GM23338 (cell line): ENCODE measurements around the gene SPRR2E. TPM values are rescaled to one million over a fixed set of nuclear protein-coding genes. Genes with fewer than 3 reads are reported as not detected.
"Not testable (repeated sequence)": the region's sequence is repeated elsewhere in the genome, so short reads cannot be mapped to it uniquely, and the experiment has no call there.

ENCODE experiments used
- ATAC-seq: fragments of 200-7000 bp; cut with Tn5 transposase; 3 replicates; pipeline ENCODE4 v1.9.1; 2020
- DNase-seq: peaks from one replicate; pipeline ENCODE4 v3.0.0-alpha.2; 2015; ENCODE audit warnings: low spot score
- H2AFZ ChIP-seq: fragments of 200-600 bp; sonication (generic); 2 replicates; pipeline ENCODE4 v1.8.0; 2016; ENCODE audit warnings: antibody characterized with exemption, mild to moderate bottlenecking, moderate library complexity
- H3F3A ChIP-seq: fragments of 200-600 bp; sonication (generic); replicated peaks from 2 replicates; pipeline ENCODE4 v1.8.0; 2017; ENCODE audit warnings: antibody characterized with exemption, mixed run types, low read depth
- H3K27ac ChIP-seq: fragments of 200-600 bp; sonication (generic); 2 replicates; pipeline ENCODE4 v1.6.1; 2016; ENCODE audit warnings: low read depth
- H3K27me3 ChIP-seq: fragments of 200-600 bp; sonication (generic); 2 replicates; pipeline ENCODE4 v1.8.0; 2016; ENCODE audit warnings: mild to moderate bottlenecking, mixed run types, moderate library complexity; ENCODE audit not compliant: insufficient read depth
- H3K36me3 ChIP-seq: fragments of 200-600 bp; sonication (generic); 2 replicates; pipeline ENCODE4 v1.8.0; 2016; ENCODE audit warnings: mild to moderate bottlenecking; ENCODE audit not compliant: insufficient read depth
- H3K4me1 ChIP-seq: fragments of 200-600 bp; sonication (generic); 2 replicates; pipeline ENCODE4 v1.8.0; 2016; ENCODE audit warnings: mild to moderate bottlenecking, moderate library complexity; ENCODE audit not compliant: insufficient read depth
- H3K4me2 ChIP-seq: fragments of 200-600 bp; sonication (generic); 2 replicates; pipeline ENCODE4 v1.7.1; 2017; ENCODE audit warnings: mixed run types
- H3K4me3 ChIP-seq: fragments of 200-600 bp; sonication (generic); 2 replicates; pipeline ENCODE4 v1.6.1; 2016; ENCODE audit warnings: mixed run types
- H3K79me2 ChIP-seq: fragments of 200-600 bp; sonication (generic); replicated peaks from 2 replicates; pipeline ENCODE4 v1.8.0; 2017; ENCODE audit warnings: mild to moderate bottlenecking; ENCODE audit not compliant: insufficient read depth
- H3K9me2 ChIP-seq: fragments of 200-600 bp; sonication (generic); 2 replicates; pipeline ENCODE4 v1.8.0; 2017; ENCODE audit not compliant: insufficient read depth
- H4K20me1 ChIP-seq: fragments of 200-600 bp; sonication (generic); replicated peaks from 2 replicates; pipeline ENCODE4 v1.8.0; 2017; ENCODE audit warnings: mild to moderate bottlenecking; ENCODE audit not compliant: insufficient read depth
- H3K27ac Mint-ChIP-seq: 2 replicates; pipeline ENCODE4 v1.8.0; 2020; ENCODE audit warnings: inconsistent platforms, mild to moderate bottlenecking, moderate library complexity, mixed read lengths
- H3K27me3 Mint-ChIP-seq: 3 replicates; pipeline ENCODE4 v1.8.0; 2022; ENCODE audit warnings: low read depth, mild to moderate bottlenecking, moderate library complexity, mixed read lengths, inconsistent platforms; ENCODE audit not compliant: insufficient read depth, poor library complexity
- H3K36me3 Mint-ChIP-seq: 3 replicates; pipeline ENCODE4 v1.8.0; 2021; ENCODE audit warnings: low read depth, mild to moderate bottlenecking, inconsistent platforms, moderate library complexity, mixed read lengths
- H3K4me1 Mint-ChIP-seq: 3 replicates; pipeline ENCODE4 v1.8.0; 2020; ENCODE audit warnings: mild to moderate bottlenecking, inconsistent platforms, mixed read lengths
- H3K4me3 Mint-ChIP-seq: 3 replicates; pipeline ENCODE4 v1.8.0; 2021; ENCODE audit warnings: moderate library complexity, mild to moderate bottlenecking, inconsistent platforms, mixed read lengths
- H3K9me3 Mint-ChIP-seq: 3 replicates; pipeline ENCODE4 v1.8.0; 2020; ENCODE audit warnings: moderate library complexity, mild to moderate bottlenecking, inconsistent platforms, mixed read lengths
- CREB1 ChIP-seq: fragments of 250-450 bp; sonication (Bioruptor Pico); IDR thresholded peaks from 2 replicates; pipeline ENCODE4 v1.5.0; 2020; ENCODE audit warnings: low read depth, mild to moderate bottlenecking, moderate library complexity
- ETS1 ChIP-seq: IDR thresholded peaks from 2 replicates; pipeline ENCODE4 v1.6.1; 2016; ENCODE audit warnings: antibody characterized with exemption
- EZH2 ChIP-seq: fragments of 200-600 bp; sonication (generic); IDR thresholded peaks from one replicate; pipeline ENCODE4 v1.8.0; 2017; ENCODE audit warnings: antibody characterized with exemption, mild to moderate bottlenecking, low read depth; ENCODE audit not compliant: unreplicated experiment
- EZH2phosphoT487 ChIP-seq: fragments of 200-600 bp; sonication (generic); IDR thresholded peaks from one replicate; pipeline ENCODE4 v1.8.1; 2018; ENCODE audit warnings: antibody characterized with exemption; ENCODE audit not compliant: unreplicated experiment
- JUNB ChIP-seq: IDR thresholded peaks from one replicate; pipeline ENCODE4 v1.6.1; 2016; ENCODE audit warnings: antibody characterized with exemption; ENCODE audit not compliant: unreplicated experiment
- NANOG ChIP-seq: IDR thresholded peaks from 2 replicates; pipeline ENCODE4 v1.6.1; 2016; ENCODE audit warnings: antibody characterized with exemption, borderline replicate concordance
- POLR2AphosphoS5 ChIP-seq: IDR thresholded peaks from 2 replicates; pipeline ENCODE4 v1.6.1; 2016; ENCODE audit warnings: antibody characterized with exemption, low read depth
- REST ChIP-seq: IDR thresholded peaks from one replicate; pipeline ENCODE4 v1.6.1; 2018; ENCODE audit warnings: antibody characterized with exemption; ENCODE audit not compliant: unreplicated experiment
- ZNF114 ChIP-seq: fragments of 250-450 bp; sonication (Bioruptor Pico); IDR thresholded peaks from 2 replicates; pipeline ENCODE4 v1.5.0; 2020; ENCODE audit warnings: mild to moderate bottlenecking, moderate library complexity
- ZNF331 ChIP-seq: fragments of 250-450 bp; sonication (Bioruptor Pico); IDR thresholded peaks from 2 replicates; pipeline ENCODE4 v1.5.0; 2020; ENCODE audit warnings: low read depth, mild to moderate bottlenecking, moderate library complexity
- polyA plus RNA-seq: library from polyadenylated mRNA; unstranded; fragments of >200 nt; fragmentation: Nextera tagmentation; extraction: Ambion mirVana; gene quantifications from 2 replicates; pipeline ENCODE4 v1.2.1, GENCODE V29; 2016
- total RNA-seq: library from RNA; depleted of rRNA; stranded (reverse); fragments of >200 nt; shearing (Covaris generic); gene quantifications from 2 replicates; pipeline ENCODE4 v1.2.3, GENCODE V29; 2014
- TF ChIP-seq, protein P1 (sequence below): fragments of 250-450 bp; sonication (Bioruptor Pico); IDR thresholded peaks from 2 replicates; pipeline ENCODE4 v1.5.0; 2020; ENCODE audit warnings: mild to moderate bottlenecking, moderate library complexity

Gene SPRR2E
- total and polyA plus RNA-seq, 2 experiments from 2014 or later: not detected

- H2AFZ ChIP-seq: not testable (repeated sequence)
Observed at GRCh38 chr1:153112454-153112853, 18.1 kb upstream of the SPRR2E start.

GRCh38 chr1:153100245-153100644 is 5.9 kb upstream of the SPRR2E start:
- no peak for ATAC-seq
- H2AFZ ChIP-seq: no peak overlapping the region
- H3K27me3 Mint-ChIP-seq: peaks cover 4% of the 10 kb centered on the region
- TF ChIP-seq REST (no peak), EZH2phosphoT487 (no peak), CREB1 (CRISPR knock-in tag) (no peak), ZNF331 (CRISPR knock-in tag) (no peak), EZH2 (no peak), NANOG (no peak), ETS1 (no peak), JUNB (no peak), ZNF114 (no peak), POLR2AphosphoS5 (no peak)
- TF ChIP-seq, protein P1, sequence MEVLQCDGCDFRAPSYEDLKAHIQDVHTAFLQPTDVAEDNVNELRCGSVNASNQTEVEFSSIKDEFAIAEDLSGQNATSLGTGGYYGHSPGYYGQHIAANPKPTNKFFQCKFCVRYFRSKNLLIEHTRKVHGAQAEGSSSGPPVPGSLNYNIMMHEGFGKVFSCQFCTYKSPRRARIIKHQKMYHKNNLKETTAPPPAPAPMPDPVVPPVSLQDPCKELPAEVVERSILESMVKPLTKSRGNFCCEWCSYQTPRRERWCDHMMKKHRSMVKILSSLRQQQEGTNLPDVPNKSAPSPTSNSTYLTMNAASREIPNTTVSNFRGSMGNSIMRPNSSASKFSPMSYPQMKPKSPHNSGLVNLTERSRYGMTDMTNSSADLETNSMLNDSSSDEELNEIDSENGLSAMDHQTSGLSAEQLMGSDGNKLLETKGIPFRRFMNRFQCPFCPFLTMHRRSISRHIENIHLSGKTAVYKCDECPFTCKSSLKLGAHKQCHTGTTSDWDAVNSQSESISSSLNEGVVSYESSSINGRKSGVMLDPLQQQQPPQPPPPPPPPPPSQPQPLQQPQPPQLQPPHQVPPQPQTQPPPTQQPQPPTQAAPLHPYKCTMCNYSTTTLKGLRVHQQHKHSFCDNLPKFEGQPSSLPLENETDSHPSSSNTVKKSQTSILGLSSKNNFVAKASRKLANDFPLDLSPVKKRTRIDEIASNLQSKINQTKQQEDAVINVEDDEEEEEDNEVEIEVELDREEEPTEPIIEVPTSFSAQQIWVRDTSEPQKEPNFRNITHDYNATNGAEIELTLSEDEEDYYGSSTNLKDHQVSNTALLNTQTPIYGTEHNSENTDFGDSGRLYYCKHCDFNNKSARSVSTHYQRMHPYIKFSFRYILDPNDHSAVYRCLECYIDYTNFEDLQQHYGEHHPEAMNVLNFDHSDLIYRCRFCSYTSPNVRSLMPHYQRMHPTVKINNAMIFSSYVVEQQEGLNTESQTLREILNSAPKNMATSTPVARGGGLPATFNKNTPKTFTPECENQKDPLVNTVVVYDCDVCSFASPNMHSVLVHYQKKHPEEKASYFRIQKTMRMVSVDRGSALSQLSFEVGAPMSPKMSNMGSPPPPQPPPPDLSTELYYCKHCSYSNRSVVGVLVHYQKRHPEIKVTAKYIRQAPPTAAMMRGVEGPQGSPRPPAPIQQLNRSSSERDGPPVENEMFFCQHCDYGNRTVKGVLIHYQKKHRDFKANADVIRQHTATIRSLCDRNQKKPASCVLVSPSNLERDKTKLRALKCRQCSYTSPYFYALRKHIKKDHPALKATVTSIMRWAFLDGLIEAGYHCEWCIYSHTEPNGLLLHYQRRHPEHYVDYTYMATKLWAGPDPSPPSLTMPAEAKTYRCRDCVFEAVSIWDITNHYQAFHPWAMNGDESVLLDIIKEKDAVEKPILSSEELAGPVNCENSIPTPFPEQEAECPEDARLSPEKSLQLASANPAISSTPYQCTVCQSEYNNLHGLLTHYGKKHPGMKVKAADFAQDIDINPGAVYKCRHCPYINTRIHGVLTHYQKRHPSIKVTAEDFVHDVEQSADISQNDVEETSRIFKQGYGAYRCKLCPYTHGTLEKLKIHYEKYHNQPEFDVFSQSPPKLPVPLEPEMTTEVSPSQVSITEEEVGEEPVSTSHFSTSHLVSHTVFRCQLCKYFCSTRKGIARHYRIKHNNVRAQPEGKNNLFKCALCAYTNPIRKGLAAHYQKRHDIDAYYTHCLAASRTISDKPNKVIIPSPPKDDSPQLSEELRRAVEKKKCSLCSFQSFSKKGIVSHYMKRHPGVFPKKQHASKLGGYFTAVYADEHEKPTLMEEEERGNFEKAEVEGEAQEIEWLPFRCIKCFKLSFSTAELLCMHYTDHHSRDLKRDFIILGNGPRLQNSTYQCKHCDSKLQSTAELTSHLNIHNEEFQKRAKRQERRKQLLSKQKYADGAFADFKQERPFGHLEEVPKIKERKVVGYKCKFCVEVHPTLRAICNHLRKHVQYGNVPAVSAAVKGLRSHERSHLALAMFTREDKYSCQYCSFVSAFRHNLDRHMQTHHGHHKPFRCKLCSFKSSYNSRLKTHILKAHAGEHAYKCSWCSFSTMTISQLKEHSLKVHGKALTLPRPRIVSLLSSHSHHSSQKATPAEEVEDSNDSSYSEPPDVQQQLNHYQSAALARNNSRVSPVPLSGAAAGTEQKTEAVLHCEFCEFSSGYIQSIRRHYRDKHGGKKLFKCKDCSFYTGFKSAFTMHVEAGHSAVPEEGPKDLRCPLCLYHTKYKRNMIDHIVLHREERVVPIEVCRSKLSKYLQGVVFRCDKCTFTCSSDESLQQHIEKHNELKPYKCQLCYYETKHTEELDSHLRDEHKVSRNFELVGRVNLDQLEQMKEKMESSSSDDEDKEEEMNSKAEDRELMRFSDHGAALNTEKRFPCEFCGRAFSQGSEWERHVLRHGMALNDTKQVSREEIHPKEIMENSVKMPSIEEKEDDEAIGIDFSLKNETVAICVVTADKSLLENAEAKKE (CRISPR knock-in tag): no peak

More at GRCh38 chr1:153112454-153112853, 18.1 kb upstream of the SPRR2E start:
- not testable (repeated sequence) for H4K20me1 ChIP-seq, H3F3A ChIP-seq, H3K27ac Mint-ChIP-seq, H3K9me2 ChIP-seq, H3K27ac ChIP-seq, H3K4me1 ChIP-seq, H3K79me2 ChIP-seq, H3K4me3 Mint-ChIP-seq, H3K36me3 Mint-ChIP-seq, ATAC-seq, DNase-seq, H3K27me3 Mint-ChIP-seq, H3K36me3 ChIP-seq, H3K4me3 ChIP-seq, H3K4me2 ChIP-seq, H3K27me3 ChIP-seq
- peaks cover 12% of the 10 kb centered on the region for H3K9me3 Mint-ChIP-seq
- H3K4me1 Mint-ChIP-seq: peaks cover 12% of the 10 kb centered on the region

More at GRCh38 chr1:153100245-153100644, 5.9 kb upstream of the SPRR2E start:
- no peak for DNase-seq
- Histone ChIP-seq H3K9me2 (no peaks in the 10 kb centered on the region), H3K36me3 (no peaks in the 10 kb centered on the region), H4K20me1 (no peaks in the 10 kb centered on the region), H3K27ac (no peak overlapping the region), H3K4me1 (no peaks in the 10 kb centered on the region), H3F3A (no peaks in the 10 kb centered on the region), H3K4me2 (no peak overlapping the region), H3K27me3 (no peaks in the 10 kb centered on the region), H3K79me2 (no peaks in the 10 kb centered on the region), H3K4me3 (no peak overlapping the region)
- peaks cover 2% of the 10 kb centered on the region; the same call in 1 of the 3 replicates for H3K36me3 Mint-ChIP-seq
- H3K9me3 Mint-ChIP-seq: peaks cover 2% of the 10 kb centered on the region; the same call in 2 of the 3 replicates
- no peaks in the 10 kb centered on the region; the same call in 2 of the 3 replicates for H3K4me1 Mint-ChIP-seq
- H3K27ac Mint-ChIP-seq: no peak overlapping the region
- no peak overlapping the region for H3K4me3 Mint-ChIP-seq
